Activated T-cell treated with anti-CD3 and anti-CD28 coated beads, Interleukin-2, amount 50 U/mL, for 24 hours (primary cell): ENCODE results near the gene RSPO1.
A peak's percentile ranks its signal among the peaks of the same experiment; 100 is the strongest.
"Not testable (repeated sequence)": the region's sequence is repeated elsewhere in the genome, so short reads cannot be mapped to it uniquely, and the experiment has no call there.

Experiments
- DNase-seq: peaks from one replicate; pipeline ENCODE4 v3.0.0-alpha.2; 2020
- H3K27ac Mint-ChIP-seq: 2 replicates; pipeline ENCODE4 v1.8.0; 2020; ENCODE audit warnings: mild to moderate bottlenecking, mixed read lengths
- H3K27me3 Mint-ChIP-seq: 2 replicates; pipeline ENCODE4 v1.8.0; 2020; ENCODE audit warnings: mixed read lengths
- H3K36me3 Mint-ChIP-seq: 2 replicates; pipeline ENCODE4 v1.8.0; 2020; ENCODE audit warnings: low read depth, mixed read lengths
- H3K4me1 Mint-ChIP-seq: 2 replicates; pipeline ENCODE4 v1.8.0; 2020; ENCODE audit warnings: low read depth, mixed read lengths
- H3K4me3 Mint-ChIP-seq: 2 replicates; pipeline ENCODE4 v1.8.0; 2020; ENCODE audit warnings: mild to moderate bottlenecking, moderate library complexity, mixed read lengths
- H3K9me3 Mint-ChIP-seq: 2 replicates; pipeline ENCODE4 v1.8.0; 2020; ENCODE audit warnings: mixed read lengths

RSPO1 gene

DNA sequence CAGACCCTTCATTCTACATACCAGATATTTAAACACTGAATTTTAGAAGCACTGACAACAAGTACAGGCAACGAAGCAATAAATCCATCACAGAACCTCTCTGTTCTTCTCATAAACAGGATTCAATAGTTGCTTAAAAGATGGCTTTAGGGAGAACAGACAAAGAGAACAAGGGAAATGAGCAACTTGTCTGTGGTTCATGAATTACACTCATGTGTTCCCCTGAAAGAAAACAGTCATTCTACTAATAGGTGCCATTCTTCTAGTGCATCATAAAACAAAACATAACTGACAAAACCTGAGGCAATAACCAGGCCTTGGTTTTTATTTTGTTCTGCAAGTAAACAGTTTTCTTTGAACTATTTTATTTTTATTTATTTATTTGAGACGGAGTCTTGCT, 45.8 kb downstream of the RSPO1 start:
- peak overlapping the region; percentile 72 for H3K27ac Mint-ChIP-seq
- H3K36me3 Mint-ChIP-seq: peaks cover 90% of the 10 kb centered on the region
- no peak for DNase-seq
- H3K4me3 Mint-ChIP-seq: no peak overlapping the region
- H3K9me3 Mint-ChIP-seq: no peaks in the 10 kb centered on the region
- H3K4me1 Mint-ChIP-seq: peaks cover 51% of the 10 kb centered on the region
- no peaks in the 10 kb centered on the region for H3K27me3 Mint-ChIP-seq

DNA sequence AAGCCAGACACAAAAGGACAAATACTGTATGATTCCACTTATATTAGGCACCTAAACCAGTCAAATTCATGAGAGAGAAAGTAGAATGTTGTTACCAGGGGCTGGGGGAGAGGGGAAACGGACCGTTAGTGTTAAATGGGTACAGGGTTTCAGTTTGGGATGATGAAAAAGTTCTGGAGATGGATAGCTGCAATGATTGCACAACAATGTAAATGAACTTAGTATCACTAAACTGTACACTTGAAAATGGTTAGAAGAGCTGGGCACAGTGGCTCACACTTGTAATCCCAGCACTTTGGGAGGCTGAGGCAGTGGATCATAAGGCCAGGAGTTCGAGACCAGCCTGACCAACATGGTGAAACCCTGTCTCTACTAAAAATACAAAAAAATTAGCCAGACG, 50.1 kb downstream of the RSPO1 start:
- DNase-seq, H3K9me3 Mint-ChIP-seq, H3K27me3 Mint-ChIP-seq, H3K4me3 Mint-ChIP-seq: not testable (repeated sequence)
- Mint-ChIP-seq H3K4me1 (peaks cover 21% of the 10 kb centered on the region), H3K27ac (peak overlapping the region; percentile 56), H3K36me3 (peaks cover 91% of the 10 kb centered on the region)

DNA sequence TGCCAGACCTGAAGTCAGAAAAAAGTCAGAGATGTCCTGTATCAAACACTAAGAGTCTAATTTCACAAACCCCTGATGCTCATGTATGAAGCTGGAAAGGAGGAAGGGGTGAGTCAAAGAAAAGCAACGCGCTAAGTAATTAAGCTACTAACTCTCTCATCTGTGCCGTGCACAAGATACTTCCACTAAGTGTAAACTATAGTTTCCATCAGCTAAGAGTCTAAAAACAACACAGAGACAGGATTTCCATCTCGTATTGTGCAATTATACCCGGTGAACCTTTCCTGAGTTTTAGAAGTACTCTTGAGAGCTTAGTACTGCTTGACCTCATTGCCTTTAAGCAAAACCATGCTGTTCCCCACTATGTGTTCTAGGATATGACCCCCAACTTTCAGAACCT, 59.0 kb downstream of the RSPO1 start:
- Mint-ChIP-seq H3K27ac (peak overlapping the region; percentile 97), H3K4me3 (peak overlapping the region; percentile 38), H3K36me3 (peaks cover 97% of the 10 kb centered on the region), H3K9me3 (no peaks in the 10 kb centered on the region), H3K27me3 (no peaks in the 10 kb centered on the region), H3K4me1 (peaks cover 66% of the 10 kb centered on the region)
- DNase-seq: no peak

DNA sequence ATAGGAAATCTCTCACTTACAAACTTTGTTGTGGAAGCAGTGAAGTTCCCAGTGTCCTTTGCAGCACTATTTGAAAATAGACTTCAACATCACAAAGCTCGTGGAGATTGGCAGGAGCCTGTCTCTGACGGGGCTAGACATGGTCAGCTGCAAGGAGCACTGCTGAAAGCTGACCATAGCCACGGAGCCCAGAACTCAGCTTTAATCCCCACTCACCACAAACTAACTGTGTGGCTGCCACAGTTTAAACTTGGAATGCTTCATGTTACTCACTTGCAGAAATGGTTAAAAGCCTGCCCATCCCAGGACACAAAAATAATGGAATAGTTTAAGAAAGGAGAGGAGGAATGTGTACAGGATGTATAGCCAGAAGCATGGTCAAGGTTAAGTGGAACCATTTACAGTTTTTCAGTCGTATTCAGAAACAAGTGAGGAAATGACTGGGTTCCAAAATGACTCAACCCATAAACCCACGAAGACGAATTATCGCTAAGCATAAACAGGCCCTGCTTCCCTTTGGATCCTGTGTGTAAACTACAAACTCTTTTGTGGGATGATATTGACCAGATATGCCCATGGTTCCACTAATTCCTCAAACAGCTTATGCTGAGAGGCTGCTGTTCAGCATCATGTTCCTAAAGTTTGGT, 59.7 kb downstream of the RSPO1 start:
- Mint-ChIP-seq H3K27ac (peak overlapping the region; percentile 97), H3K4me1 (peaks cover 69% of the 10 kb centered on the region), H3K9me3 (no peaks in the 10 kb centered on the region), H3K4me3 (peak overlapping the region; percentile 38), H3K36me3 (peaks cover 97% of the 10 kb centered on the region), H3K27me3 (no peaks in the 10 kb centered on the region)
- no peak for DNase-seq

DNA sequence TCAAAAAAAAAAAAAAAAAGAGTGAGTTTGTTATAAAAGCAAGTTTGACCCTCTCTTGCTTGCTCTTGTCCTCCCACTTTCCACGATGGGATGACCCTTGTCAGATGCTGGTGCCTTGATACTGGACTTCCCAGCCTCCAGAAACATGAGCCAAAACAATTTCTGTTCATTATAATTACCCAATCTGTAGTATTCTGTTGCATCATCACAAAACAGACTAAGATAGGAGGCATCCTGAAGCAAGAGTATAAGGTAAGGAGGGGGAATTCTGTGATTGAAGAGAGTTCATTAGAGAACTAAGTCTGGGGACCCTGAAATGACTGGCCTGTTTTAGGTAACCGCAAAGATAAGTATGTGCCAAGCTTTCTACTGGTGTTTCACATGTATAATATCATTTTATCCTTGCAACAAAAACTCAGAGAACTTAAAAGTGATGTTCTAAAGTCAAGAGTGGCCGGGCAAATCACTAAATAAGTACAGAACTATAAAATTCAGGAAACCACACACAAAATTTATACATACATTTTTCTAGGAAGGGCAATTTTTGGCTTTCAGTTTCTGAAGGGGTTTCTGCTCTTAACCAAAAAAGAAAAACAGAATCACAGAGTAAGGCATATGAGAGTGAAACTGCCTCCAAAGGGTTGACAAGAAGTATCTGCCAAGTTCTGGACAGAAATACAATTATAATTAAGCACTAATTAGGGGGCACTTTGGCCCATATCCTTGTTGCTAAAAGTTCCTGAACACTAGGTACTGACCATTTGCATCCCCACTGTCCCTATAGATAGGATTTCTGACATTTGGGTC, 64.0 kb downstream of the RSPO1 start:
- Mint-ChIP-seq H3K4me3 (no peak overlapping the region), H3K36me3 (peaks cover 98% of the 10 kb centered on the region), H3K27ac (peak overlapping the region; percentile 72), H3K9me3 (no peaks in the 10 kb centered on the region), H3K27me3 (no peaks in the 10 kb centered on the region), H3K4me1 (peaks cover 47% of the 10 kb centered on the region)
- no peak for DNase-seq

DNA sequence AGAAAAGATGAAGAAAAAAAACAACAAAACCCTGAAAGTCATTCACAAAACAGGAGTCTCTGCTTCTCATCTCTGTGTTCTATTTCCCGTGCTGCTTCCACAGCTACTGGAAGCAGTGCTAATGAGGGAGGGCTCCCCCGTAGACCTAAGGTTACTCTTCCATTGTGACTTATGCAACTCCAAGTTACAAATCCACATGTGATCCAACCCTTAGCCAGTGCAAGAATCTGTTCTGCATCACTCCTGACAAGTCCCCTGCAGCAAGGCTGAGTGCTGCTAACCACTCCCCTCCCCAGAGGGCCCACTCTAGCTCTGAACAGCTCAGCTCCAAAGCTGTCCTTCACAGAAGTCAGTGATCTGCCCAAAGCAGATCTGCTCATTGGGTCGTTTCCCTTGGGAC, 67.7 kb downstream of the RSPO1 start:
- peaks cover 16% of the 10 kb centered on the region for H3K4me1 Mint-ChIP-seq
- H3K4me3 Mint-ChIP-seq: no peak overlapping the region
- H3K9me3 Mint-ChIP-seq: no peaks in the 10 kb centered on the region
- no peak for DNase-seq
- no peak overlapping the region for H3K27ac Mint-ChIP-seq
- H3K27me3 Mint-ChIP-seq: no peaks in the 10 kb centered on the region
- peaks cover 89% of the 10 kb centered on the region for H3K36me3 Mint-ChIP-seq

DNA sequence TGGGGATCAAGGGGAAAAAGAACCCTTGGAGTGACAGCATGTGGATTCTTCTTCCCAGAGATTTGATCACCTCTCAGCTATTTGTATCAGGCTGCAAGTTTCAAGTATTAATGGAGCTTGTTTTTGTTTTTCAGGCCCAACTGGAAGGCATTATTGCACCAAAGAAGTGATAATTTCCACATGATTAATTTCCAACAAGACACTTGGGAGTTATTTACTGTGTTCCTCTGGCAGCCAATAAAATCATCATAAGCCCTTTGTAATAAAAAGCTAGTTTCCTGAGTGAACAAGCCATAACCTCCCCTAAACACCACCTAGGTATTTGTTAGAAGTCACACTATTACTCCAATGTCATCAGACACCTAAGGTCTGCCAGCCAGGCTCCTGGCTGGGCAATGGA, 69.8 kb downstream of the RSPO1 start:
- H3K9me3 Mint-ChIP-seq: no peaks in the 10 kb centered on the region
- no peak for DNase-seq
- H3K27ac Mint-ChIP-seq: peak overlapping the region; percentile 31
- H3K4me1 Mint-ChIP-seq: no peaks in the 10 kb centered on the region
- H3K4me3 Mint-ChIP-seq: no peak overlapping the region
- H3K27me3 Mint-ChIP-seq: no peaks in the 10 kb centered on the region
- H3K36me3 Mint-ChIP-seq: peaks cover 76% of the 10 kb centered on the region

DNA sequence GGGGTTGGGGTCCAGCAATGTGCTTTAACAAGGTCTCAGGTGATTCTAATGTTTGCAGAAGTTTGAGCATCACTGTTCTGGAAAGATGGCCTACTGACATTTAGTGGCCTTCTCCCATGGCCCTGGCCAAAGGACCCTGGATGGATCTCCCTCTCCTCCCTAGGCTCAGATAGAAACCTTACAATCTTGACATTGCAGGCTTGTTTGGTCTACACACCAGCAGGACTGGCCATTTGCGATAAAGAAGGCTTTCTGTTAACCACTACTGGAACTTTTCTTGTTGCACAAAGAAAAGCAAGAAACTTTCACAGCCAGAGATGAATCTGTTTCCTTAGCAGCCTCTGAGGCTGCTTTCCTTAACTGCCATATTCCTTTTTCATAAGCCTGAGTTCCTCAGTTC, 71.7 kb downstream of the RSPO1 start:
- Mint-ChIP-seq H3K4me1 (peaks cover 1% of the 10 kb centered on the region), H3K36me3 (peaks cover 56% of the 10 kb centered on the region), H3K4me3 (no peak overlapping the region), H3K27me3 (no peaks in the 10 kb centered on the region), H3K27ac (peak overlapping the region; percentile 44), H3K9me3 (no peaks in the 10 kb centered on the region)
- DNase-seq: no peak
